GM21526 (cell line): ENCODE measurements around the gene CPXM1.
"Not testable (repeated sequence)": the region's sequence is repeated elsewhere in the genome, so short reads cannot be mapped to it uniquely, and the experiment has no call there.

Experiments
- ATAC-seq: cut with Tn5 transposase; IDR thresholded peaks from one replicate; pipeline ENCODE4 v1.9.1; 2021; ENCODE audit warnings: moderate library complexity; ENCODE audit not compliant: unreplicated experiment, low FRiP score

The CPXM1 gene

GRCh38 chr20:2825761-2826160 lies 25.3 kb upstream of the CPXM1 start:
- no peak for ATAC-seq

- no peak for ATAC-seq
Measured at GRCh38 chr20:2822073-2822472, 21.6 kb upstream of the CPXM1 start.

GRCh38 chr20:2820896-2821869 lies 20.8 kb upstream of the CPXM1 start:
- no peak for ATAC-seq

GRCh38 chr20:2820084-2820895 lies 19.9 kb upstream of the CPXM1 start:
- ATAC-seq, result no peak

- no peak for ATAC-seq
Measured at GRCh38 chr20:2817891-2818595, 17.6 kb upstream of the CPXM1 start.

GRCh38 chr20:2817341-2817726 lies 16.9 kb upstream of the CPXM1 start:
- no peak for ATAC-seq

- ATAC-seq, result no peak
Measured at GRCh38 chr20:2816583-2817340, 16.3 kb upstream of the CPXM1 start.

- no peak for ATAC-seq
Measured at GRCh38 chr20:2816030-2816582, 15.7 kb upstream of the CPXM1 start, which contains the start of gene TMEM239. Gene TMEM239, plus strand, starts transcription at chr20:2816364. Its CDS starts 191 bp downstream, at chr20:2816555.

- no peak for ATAC-seq
Measured at GRCh38 chr20:2815242-2815900, 14.9 kb upstream of the CPXM1 start.

GRCh38 chr20:2814587-2815051 lies 14.2 kb upstream of the CPXM1 start, which contains the start of gene C20orf141:
Gene C20orf141, plus strand, starts transcription at chr20:2814987. Its CDS starts 198 bp downstream, at chr20:2815185.
- ATAC-seq, result no peak

GRCh38 chr20:2814076-2814475 lies 13.6 kb upstream of the CPXM1 start:
- no peak for ATAC-seq

- no peak for ATAC-seq
Measured at GRCh38 chr20:2812189-2812588, 11.8 kb upstream of the CPXM1 start.

- no peak for ATAC-seq
Measured at GRCh38 chr20:2809690-2810089, 9.3 kb upstream of the CPXM1 start.

- ATAC-seq, result not testable (repeated sequence)
Measured at GRCh38 chr20:2807929-2808328, 7.5 kb upstream of the CPXM1 start.

- ATAC-seq, result no peak
Measured at GRCh38 chr20:2807019-2807418, 6.6 kb upstream of the CPXM1 start.

- no peak for ATAC-seq
Measured at GRCh38 chr20:2806351-2806701, 5.9 kb upstream of the CPXM1 start.

GRCh38 chr20:2805689-2806350 lies 5.4 kb upstream of the CPXM1 start:
- no peak for ATAC-seq

GRCh38 chr20:2804852-2805688 lies 4.6 kb upstream of the CPXM1 start:
- ATAC-seq, result no peak
